GM12864 (cell line): ENCODE measurements around the gene SIRT3.

Experiments
- DNase-seq: peaks from one replicate; pipeline ENCODE4 v3.0.0-alpha.2; 2011; ENCODE audit warnings: low read depth
- H3K4me3 ChIP-seq: 2 replicates; pipeline ENCODE4 v1.5.1; 2011; ENCODE audit warnings: mild to moderate bottlenecking, low read depth, low read length, control low read depth
- TF ChIP-seq, protein P1 (sequence below): IDR thresholded peaks from 2 replicates; pipeline ENCODE4 v1.5.1; 2011; ENCODE audit warnings: low read depth, mild to moderate bottlenecking, moderate library complexity, low read length, control low read depth, inconsistent platforms; ENCODE audit errors: missing control alignments

Gene SIRT3

DNA sequence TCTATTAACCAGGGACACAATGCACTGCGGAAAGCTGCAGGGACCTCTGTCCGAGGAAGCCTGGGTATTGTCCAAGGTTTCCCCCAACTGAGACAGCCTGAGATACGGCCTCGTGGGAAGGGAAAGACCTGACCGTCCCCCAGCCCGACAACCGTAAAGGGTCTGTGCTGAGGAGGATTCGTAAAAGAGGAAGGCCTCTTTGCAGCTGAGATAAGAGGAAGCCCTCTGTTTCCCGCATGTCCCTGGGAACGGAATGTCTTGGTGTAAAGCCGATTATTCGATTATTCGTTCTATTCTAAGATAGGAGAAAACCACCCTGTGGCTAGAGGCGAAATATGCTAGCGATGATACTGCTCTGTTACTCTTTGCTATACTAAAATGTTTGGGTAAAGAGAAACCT lies 34.2 kb downstream of the SIRT3 start:
- H3K4me3 ChIP-seq, result no peak overlapping the region
- TF ChIP-seq, protein P1, sequence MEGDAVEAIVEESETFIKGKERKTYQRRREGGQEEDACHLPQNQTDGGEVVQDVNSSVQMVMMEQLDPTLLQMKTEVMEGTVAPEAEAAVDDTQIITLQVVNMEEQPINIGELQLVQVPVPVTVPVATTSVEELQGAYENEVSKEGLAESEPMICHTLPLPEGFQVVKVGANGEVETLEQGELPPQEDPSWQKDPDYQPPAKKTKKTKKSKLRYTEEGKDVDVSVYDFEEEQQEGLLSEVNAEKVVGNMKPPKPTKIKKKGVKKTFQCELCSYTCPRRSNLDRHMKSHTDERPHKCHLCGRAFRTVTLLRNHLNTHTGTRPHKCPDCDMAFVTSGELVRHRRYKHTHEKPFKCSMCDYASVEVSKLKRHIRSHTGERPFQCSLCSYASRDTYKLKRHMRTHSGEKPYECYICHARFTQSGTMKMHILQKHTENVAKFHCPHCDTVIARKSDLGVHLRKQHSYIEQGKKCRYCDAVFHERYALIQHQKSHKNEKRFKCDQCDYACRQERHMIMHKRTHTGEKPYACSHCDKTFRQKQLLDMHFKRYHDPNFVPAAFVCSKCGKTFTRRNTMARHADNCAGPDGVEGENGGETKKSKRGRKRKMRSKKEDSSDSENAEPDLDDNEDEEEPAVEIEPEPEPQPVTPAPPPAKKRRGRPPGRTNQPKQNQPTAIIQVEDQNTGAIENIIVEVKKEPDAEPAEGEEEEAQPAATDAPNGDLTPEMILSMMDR, result no peak
- no peak for DNase-seq

DNA sequence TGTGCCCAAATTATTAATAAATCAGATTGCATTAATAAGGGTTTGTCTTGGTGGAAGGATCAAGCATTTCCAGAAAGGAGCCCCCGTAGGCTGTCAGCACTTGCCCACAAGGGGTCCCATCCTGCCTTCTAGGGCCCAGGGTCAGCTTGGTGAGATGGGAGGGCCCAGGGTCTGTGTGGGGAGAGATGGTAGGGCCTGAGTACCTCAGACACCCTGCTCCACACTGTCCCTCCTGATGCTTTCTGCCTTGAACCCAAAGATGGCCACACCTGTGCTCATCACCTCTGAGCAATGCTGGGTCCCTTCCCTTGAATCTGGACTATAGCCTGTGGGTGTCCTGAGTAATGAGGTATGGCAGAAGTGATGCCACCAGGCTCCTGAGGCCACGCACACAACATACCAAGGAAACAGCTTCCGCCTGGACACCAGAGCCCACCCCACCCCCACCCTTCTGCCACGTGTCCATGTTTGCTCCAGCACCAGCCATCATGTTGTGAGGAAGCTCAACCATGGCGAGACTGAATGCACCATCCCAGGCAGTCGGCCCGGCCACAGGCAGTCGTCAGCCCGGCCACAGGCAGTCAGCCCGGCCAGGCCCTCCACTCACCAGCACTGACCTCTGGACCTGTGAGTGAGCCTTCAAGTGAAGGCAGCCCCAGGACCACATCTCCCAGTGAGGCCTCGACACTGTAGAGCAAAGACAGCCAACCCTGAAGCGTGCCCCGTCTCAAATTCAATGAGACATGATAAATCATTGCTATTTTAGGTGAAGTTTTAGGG lies 35.7 kb downstream of the SIRT3 start:
- H3K4me3 ChIP-seq, result no peak overlapping the region
- TF ChIP-seq, protein P1, result no peak
- no peak for DNase-seq

DNA sequence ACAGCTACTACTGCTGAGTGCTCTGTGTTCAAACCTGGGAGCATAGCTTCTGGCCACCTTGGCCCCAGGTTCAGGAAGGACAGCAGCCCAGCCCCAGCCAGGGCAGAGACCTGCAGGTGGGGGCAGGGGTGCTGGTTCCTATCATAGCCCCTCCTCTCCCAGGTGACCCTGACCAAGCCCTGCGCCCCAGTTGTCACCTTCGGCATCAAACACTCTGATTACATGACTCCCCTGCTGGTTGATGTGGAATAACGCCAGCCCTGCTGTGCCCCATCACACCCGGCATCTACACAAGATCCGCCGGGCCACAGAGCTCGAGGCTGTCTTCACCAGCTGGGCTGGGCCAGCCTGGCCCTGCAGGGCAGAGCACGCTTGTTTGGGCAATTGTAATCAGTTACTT lies 36.4 kb downstream of the SIRT3 start:
- TF ChIP-seq, protein P1, result no peak
- no peak for DNase-seq
- H3K4me3 ChIP-seq, result no peak overlapping the region

DNA sequence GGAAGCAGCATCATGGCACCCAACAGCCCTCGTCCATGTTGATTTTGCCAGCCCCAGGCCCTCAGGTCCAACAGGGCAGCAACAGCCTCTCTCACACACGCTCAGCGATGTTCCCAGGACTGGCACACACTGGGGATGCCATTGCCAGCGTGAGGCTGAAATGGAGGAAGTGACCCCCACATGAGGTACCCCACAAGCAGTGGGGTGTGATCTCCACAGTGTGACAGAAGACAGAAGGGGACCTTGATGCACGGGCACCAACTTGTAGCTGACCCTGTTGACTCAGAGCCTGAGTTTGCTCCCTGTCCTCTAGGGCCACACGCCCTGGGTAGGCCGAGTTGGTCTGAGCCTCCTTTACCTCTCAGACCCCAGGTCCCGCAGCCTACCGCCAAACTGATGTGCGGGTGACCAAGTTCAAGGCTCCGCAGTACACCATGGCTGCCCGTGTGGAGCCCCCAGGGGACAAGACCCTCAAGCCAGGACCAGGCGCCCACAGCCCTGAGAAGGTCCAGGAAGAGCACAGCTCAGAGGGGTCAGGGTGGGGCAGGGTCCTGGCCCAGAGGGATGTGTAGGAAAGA lies 37.0 kb downstream of the SIRT3 start:
- H3K4me3 ChIP-seq, result no peak overlapping the region
- TF ChIP-seq, protein P1, result no peak
- DNase-seq, result no peak

DNA sequence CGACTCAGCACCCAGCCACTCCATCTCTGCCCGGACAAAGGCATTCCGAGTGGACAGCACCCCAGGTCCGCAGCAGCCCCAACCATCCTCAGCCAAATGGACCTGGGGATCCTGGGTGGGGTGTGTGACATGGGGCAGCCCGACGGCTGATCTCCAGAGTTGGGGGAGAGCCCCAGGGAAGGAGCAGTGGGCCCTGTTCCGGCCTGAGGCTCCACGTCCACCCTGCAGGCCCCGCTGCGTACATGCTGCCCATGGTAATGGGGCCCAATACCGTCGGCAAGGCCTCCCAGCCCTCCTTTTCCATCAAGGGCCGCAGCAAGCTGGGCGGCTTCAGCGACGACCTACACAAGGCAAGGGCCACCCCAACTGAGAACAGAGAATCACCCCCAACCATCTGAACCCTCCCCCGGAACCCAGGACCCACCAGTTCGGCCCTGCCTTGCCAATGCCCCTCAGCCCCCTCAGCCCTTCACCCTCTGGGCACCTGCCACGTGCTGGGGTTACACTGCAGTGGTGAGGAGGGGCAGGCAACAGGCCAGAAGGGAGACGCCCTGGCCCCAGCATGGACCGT lies 37.8 kb downstream of the SIRT3 start:
- TF ChIP-seq, protein P1, result no peak
- no peak for DNase-seq
- no peak overlapping the region for H3K4me3 ChIP-seq

DNA sequence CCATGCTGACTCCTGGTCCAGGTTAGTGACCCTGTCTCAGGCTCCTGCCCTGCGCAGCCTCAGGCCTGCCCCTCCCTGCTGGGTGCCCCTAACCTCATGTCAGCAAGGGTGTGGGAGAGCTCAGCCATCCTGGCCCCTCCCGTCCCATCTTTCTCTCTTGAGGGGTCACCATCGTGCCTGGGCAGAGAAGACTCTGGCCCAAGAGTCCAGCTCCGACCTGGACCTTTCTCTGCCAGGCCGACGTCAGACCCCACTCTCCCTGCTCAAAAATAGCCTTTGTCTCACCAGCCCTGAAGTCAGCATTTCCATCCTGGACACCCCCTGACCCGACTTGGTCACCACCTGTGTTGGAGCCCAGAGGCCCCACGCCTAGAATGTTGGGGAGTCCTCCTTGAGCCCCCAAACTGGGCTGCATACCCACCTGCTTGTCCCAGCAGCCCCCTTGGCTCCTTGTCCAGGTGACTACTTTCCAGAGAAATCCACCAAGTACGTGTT lies 38.4 kb downstream of the SIRT3 start:
- DNase-seq, result no peak
- H3K4me3 ChIP-seq, result no peak overlapping the region
- TF ChIP-seq, protein P1, result no peak
